Measurements from ENCODE around the gene BMPER. TPM values are rescaled to one million over a fixed set of nuclear protein-coding genes. Genes with fewer than 3 reads are reported as not detected.
A peak's percentile ranks its signal among the peaks of the same experiment; 100 is the strongest.

Gene BMPER
- total and polyA plus RNA-seq, 7 experiments from 2014 or later: 0.37 to 0.81 (median 0.44) TPM; not detected in 4

- peaks cover 7 to 30% (median 24%) of the 10 kb centered on the region in 5 donors for H3K27me3 Mint-ChIP-seq
- POLR2A ChIA-PET: no interaction called here
- H3K36me3 Mint-ChIP-seq: no peaks in the 10 kb centered on the region
- ATAC-seq: no peak
- CTCF ChIA-PET: interaction anchor here (1.7 kb wide), 1 partner anchor 43 kb away, joined by 4 read pairs; no protein-coding TSS in a partner anchor
- Histone ChIP-seq H3K9me3 (ENCODE audit: control insufficient read depth in 2 of 3, low read length in 3 of 3) (no peaks in the 10 kb centered on the region), H3K4me3 (ENCODE audit: low read length) (no peak overlapping the region), H3K36me3 (ENCODE audit: control insufficient read depth in 2 of 3, insufficient read depth in 3 of 3, low read length in 3 of 3) (no peaks in the 10 kb centered on the region), H3K4me1 (ENCODE audit: control insufficient read depth in 2 of 2, insufficient read depth in 2 of 2, low read length in 2 of 2) (no peaks in the 10 kb centered on the region), H3K27me3 (ENCODE audit: control insufficient read depth in 2 of 2, insufficient read depth in 2 of 2, low read length in 2 of 2) (no peaks in the 10 kb centered on the region), H3K27ac (ENCODE audit: low read depth, low read length) (no peak overlapping the region)
- no peak overlapping the region for H3K4me3 Mint-ChIP-seq
- H3K4me1 Mint-ChIP-seq: no peaks in the 10 kb centered on the region
- no peaks in the 10 kb centered on the region for H3K9me3 Mint-ChIP-seq
- no peak overlapping the region for H3K27ac Mint-ChIP-seq
- intact Hi-C loops (cut with micrococcal nuclease): no loop called here
- no peak for DNase-seq
Measured at GRCh38 chr7:33888166-33888565, 17.2 kb upstream of the BMPER start.

DNA sequence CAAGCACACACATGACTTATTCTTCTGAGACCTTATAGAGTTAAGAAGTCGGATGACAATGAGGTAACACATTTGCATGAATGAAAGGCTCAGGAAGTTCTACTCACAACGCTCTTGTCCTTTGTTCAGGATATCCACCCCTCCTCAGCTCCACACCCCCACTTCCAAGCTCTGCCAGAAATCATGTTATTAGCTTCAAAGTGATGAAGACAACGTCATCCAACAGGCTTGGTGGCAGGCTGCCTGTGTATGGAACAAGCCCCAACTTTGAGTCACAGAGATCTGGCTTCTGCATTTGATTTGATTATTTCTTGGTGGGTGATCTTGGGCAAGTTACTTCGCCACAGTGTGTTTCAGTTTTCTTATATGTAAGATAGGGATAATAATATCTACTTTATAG is 12.4 kb upstream of the BMPER start:
- CTCF ChIA-PET: no interaction called here
- intact Hi-C loops (cut with micrococcal nuclease): no loop called here

GRCh38 chr7:33893377-33893776 is 12.0 kb upstream of the BMPER start:
- Mint-ChIP-seq H3K36me3 (no peaks in the 10 kb centered on the region), H3K4me1 (peaks cover 0 to 9% (median 5%) of the 10 kb centered on the region in 7 donors), H3K27ac (no peak overlapping the region), H3K27me3 (peaks cover 22 to 47% (median 34%) of the 10 kb centered on the region in 5 donors), H3K4me3 (no peak overlapping the region), H3K9me3 (peaks cover 0 to 2% (median 0%) of the 10 kb centered on the region in 11 donors)
- Histone ChIP-seq H3K4me3 (ENCODE audit: low read length) (no peak overlapping the region), H3K27me3 (ENCODE audit: control insufficient read depth in 2 of 2, insufficient read depth in 2 of 2, low read length in 2 of 2) (no peaks in the 10 kb centered on the region), H3K4me1 (ENCODE audit: control insufficient read depth in 2 of 2, insufficient read depth in 2 of 2, low read length in 2 of 2) (no peaks in the 10 kb centered on the region), H3K36me3 (ENCODE audit: control insufficient read depth in 2 of 3, insufficient read depth in 3 of 3, low read length in 3 of 3) (no peaks in the 10 kb centered on the region), H3K9me3 (ENCODE audit: control insufficient read depth in 2 of 3, low read length in 3 of 3) (no peaks in the 10 kb centered on the region), H3K27ac (ENCODE audit: low read depth, low read length) (no peak overlapping the region)
- POLR2A ChIA-PET: no interaction called here
- no peak for ATAC-seq
- intact Hi-C loops (cut with micrococcal nuclease): no loop called here
- CTCF ChIA-PET: interaction anchor here (0.7 to 1.2 kb wide), 2 partner anchors 650 to 1091 kb away, joined by 3 read pairs; no protein-coding TSS in a partner anchor
- no peak for DNase-seq

More for the DNA sequence above, 12.4 kb upstream of the BMPER start:
- Mint-ChIP-seq H3K27me3 (peaks cover 18 to 42% (median 30%) of the 10 kb centered on the region in 5 donors), H3K4me1 (peaks cover 0 to 9% (median 5%) of the 10 kb centered on the region in 7 donors), H3K9me3 (peaks cover 0 to 2% (median 0%) of the 10 kb centered on the region in 11 donors), H3K4me3 (no peak overlapping the region), H3K36me3 (no peaks in the 10 kb centered on the region), H3K27ac (no peak overlapping the region)
- Histone ChIP-seq H3K4me3 (ENCODE audit: low read length) (no peak overlapping the region), H3K36me3 (ENCODE audit: control insufficient read depth in 2 of 3, insufficient read depth in 3 of 3, low read length in 3 of 3) (no peaks in the 10 kb centered on the region), H3K27ac (ENCODE audit: low read depth, low read length) (no peak overlapping the region), H3K4me1 (ENCODE audit: control insufficient read depth in 2 of 2, insufficient read depth in 2 of 2, low read length in 2 of 2) (no peaks in the 10 kb centered on the region), H3K9me3 (ENCODE audit: control insufficient read depth in 2 of 3, low read length in 3 of 3) (no peaks in the 10 kb centered on the region), H3K27me3 (ENCODE audit: control insufficient read depth in 2 of 2, insufficient read depth in 2 of 2, low read length in 2 of 2) (no peaks in the 10 kb centered on the region)
- no peak for DNase-seq
- POLR2A ChIA-PET: no interaction called here
- no peak for ATAC-seq

DNA sequence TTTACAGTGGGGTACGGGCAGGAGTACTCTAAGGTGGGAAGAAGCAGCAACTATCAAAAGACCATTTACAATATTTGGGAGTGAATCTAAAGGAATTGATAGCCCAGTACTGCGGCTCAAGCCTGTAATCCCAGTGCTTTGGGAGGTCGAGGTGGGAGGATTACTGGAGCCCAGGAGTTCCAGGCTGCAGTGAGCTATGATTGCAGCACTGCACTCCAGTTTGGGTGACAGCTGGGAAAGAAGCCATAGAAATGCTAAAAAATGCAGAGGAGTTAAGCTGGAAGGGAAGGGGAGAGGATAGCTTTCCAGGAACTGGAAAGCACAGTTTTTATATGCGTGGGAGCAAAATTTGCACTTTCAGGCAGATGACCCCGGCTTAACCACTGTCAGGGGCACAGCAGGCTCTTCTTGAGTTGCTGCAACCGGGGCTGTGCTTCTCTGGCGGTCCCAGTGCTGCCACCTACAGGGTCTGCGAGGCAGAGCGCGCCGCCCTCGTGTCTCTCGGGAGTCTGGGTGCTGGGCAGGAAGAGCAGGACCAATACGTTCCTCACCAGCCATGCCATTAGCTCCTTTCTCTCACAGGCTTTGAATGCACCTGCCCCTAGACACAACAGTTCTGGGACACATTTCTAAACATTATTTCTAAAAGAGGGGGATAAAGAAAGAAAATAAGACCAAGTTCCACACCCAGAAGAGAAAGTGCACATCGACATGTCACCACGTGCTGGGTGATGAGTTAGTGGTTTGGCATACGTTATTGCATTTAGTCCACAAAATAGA is 10.1 kb upstream of the BMPER start:
- Mint-ChIP-seq H3K4me3 (peak overlapping the region in 4 of 10 donors; percentile 21 to 68 (median 47)), H3K9me3 (peaks cover 0 to 2% (median 0%) of the 10 kb centered on the region in 11 donors), H3K4me1 (peaks cover 0 to 9% (median 5%) of the 10 kb centered on the region in 7 donors), H3K27ac (no peak overlapping the region), H3K36me3 (no peaks in the 10 kb centered on the region), H3K27me3 (peaks cover 30 to 57% (median 48%) of the 10 kb centered on the region in 5 donors)
- Histone ChIP-seq H3K27me3 (ENCODE audit: control insufficient read depth in 2 of 2, insufficient read depth in 2 of 2, low read length in 2 of 2) (no peaks in the 10 kb centered on the region), H3K4me1 (ENCODE audit: control insufficient read depth in 2 of 2, insufficient read depth in 2 of 2, low read length in 2 of 2) (no peaks in the 10 kb centered on the region), H3K27ac (ENCODE audit: low read depth, low read length) (no peak overlapping the region), H3K4me3 (ENCODE audit: low read length) (no peak overlapping the region), H3K36me3 (ENCODE audit: control insufficient read depth in 2 of 3, insufficient read depth in 3 of 3, low read length in 3 of 3) (no peaks in the 10 kb centered on the region), H3K9me3 (ENCODE audit: control insufficient read depth in 2 of 3, low read length in 3 of 3) (no peaks in the 10 kb centered on the region)
- ATAC-seq (peak; percentile 87), DNase-seq (peak; percentile 4 to 68 (median 48))
- intact Hi-C loops (cut with micrococcal nuclease): loop anchor here in 1 of 2 donors (1.0 kb wide), 1 partner anchor 710 kb away; no protein-coding TSS in a partner anchor
- ChIA-PET POLR2A (no interaction called here), CTCF (interaction anchor here (0.6 to 1.8 kb wide), 7 partner anchors 9 to 1139 kb away, joined by 3 to 5 read pairs (median 3); no protein-coding TSS in a partner anchor)

DNA sequence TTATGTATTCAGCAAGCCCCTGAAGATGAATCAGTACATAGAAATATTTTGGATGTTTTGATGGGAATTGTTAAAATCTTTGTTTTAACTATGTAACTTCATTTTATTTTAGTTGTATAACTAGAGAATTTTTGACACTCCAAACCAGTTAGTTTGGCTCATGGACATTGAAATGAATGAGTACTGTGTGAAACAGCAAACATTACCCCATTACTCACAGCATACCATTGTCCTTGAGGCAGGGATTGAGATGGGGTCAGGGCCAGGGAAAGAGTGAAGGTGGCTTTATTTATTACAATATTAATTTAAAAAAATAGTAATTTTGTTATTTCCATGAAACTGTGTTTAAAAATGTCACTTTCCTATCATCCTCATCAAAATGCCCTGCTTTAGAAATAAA is 4.8 kb upstream of the BMPER start:
- ChIA-PET POLR2A (no interaction called here), CTCF (interaction anchor here (0.6 kb wide), 1 partner anchor 729 kb away, joined by 3 read pairs; no protein-coding TSS in a partner anchor)
- Histone ChIP-seq H3K4me1 (ENCODE audit: control insufficient read depth in 2 of 2, insufficient read depth in 2 of 2, low read length in 2 of 2) (peaks cover 0 to 4% of the 10 kb centered on the region in 2 donors), H3K27me3 (ENCODE audit: control insufficient read depth in 2 of 2, insufficient read depth in 2 of 2, low read length in 2 of 2) (peaks cover 4 to 13% of the 10 kb centered on the region in 2 donors), H3K36me3 (ENCODE audit: control insufficient read depth in 2 of 3, insufficient read depth in 3 of 3, low read length in 3 of 3) (no peaks in the 10 kb centered on the region), H3K27ac (ENCODE audit: low read depth, low read length) (no peak overlapping the region), H3K9me3 (ENCODE audit: control insufficient read depth in 2 of 3, low read length in 3 of 3) (no peaks in the 10 kb centered on the region), H3K4me3 (ENCODE audit: low read length) (no peak overlapping the region)
- ATAC-seq: no peak
- no peak for DNase-seq
- H3K27ac Mint-ChIP-seq: no peak overlapping the region
- peaks cover 0 to 2% (median 0%) of the 10 kb centered on the region in 11 donors for H3K9me3 Mint-ChIP-seq
- H3K36me3 Mint-ChIP-seq: no peaks in the 10 kb centered on the region
- intact Hi-C loops (cut with micrococcal nuclease): no loop called here
- H3K27me3 Mint-ChIP-seq: peaks cover 51 to 71% (median 62%) of the 10 kb centered on the region in 5 donors
- no peak overlapping the region for H3K4me3 Mint-ChIP-seq
- H3K4me1 Mint-ChIP-seq: peaks cover 6 to 11% (median 8%) of the 10 kb centered on the region in 7 donors

DNA sequence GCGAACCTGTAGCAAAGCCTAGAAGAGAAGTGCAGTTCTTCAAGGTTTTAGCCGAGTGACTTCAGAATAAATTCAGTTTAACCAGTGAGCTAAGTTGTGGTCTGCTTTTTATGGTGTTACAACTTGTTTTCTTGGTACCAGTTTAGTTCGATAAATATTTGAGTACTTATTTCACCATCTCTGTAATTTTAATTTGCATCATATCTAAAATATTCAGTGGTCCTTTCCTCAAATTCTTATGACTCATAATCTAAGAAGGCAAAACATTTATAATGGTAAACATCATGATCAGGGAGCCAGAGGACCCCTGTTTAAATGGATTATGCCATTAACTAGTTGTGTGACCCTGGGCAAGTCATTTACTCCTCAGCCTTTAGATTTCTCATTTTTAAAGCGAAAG is 4.1 kb upstream of the BMPER start:
- Mint-ChIP-seq H3K4me3 (no peak overlapping the region), H3K9me3 (peaks cover 0 to 2% (median 0%) of the 10 kb centered on the region in 11 donors), H3K4me1 (peaks cover 7 to 14% (median 10%) of the 10 kb centered on the region in 7 donors), H3K27ac (no peak overlapping the region), H3K27me3 (peaks cover 57 to 75% (median 66%) of the 10 kb centered on the region in 5 donors), H3K36me3 (no peaks in the 10 kb centered on the region)
- Histone ChIP-seq H3K4me1 (ENCODE audit: control insufficient read depth in 2 of 2, insufficient read depth in 2 of 2, low read length in 2 of 2) (peaks cover 0 to 4% of the 10 kb centered on the region in 2 donors), H3K27me3 (ENCODE audit: control insufficient read depth in 2 of 2, insufficient read depth in 2 of 2, low read length in 2 of 2) (peaks cover 4 to 13% of the 10 kb centered on the region in 2 donors), H3K4me3 (ENCODE audit: low read length) (no peak overlapping the region), H3K27ac (ENCODE audit: low read depth, low read length) (no peak overlapping the region), H3K36me3 (ENCODE audit: control insufficient read depth in 2 of 3, insufficient read depth in 3 of 3, low read length in 3 of 3) (no peaks in the 10 kb centered on the region), H3K9me3 (ENCODE audit: control insufficient read depth in 2 of 3, low read length in 3 of 3) (no peaks in the 10 kb centered on the region)
- DNase-seq: no peak
- CTCF ChIA-PET: interaction anchor here (1.0 kb wide), 1 partner anchor 715 kb away, joined by 3 read pairs; no protein-coding TSS in a partner anchor
- no peak for ATAC-seq
- POLR2A ChIA-PET: no interaction called here
- intact Hi-C loops (cut with micrococcal nuclease): no loop called here

Data from naive thymus-derived CD4-positive, alpha-beta T cell (primary cell).